ENCODE data around the gene ATP8A2.

The ATP8A2 gene

GRCh38 chr13:25933520-25933919, 561.7 kb downstream of the ATP8A2 start:
- H2AFZ ChIP-seq (ENCODE audit: low read length), result no peak overlapping the region
- H3K36me3 ChIP-seq (replicated peaks; ENCODE audit: insufficient read depth, low read length), result no peaks in the 10 kb centered on the region
- no peak overlapping the region for H3K4me2 ChIP-seq (ENCODE audit: low read depth, low read length)
- no peaks in the 10 kb centered on the region for H4K20me1 ChIP-seq (ENCODE audit: insufficient read depth, low read length)
- no peaks in the 10 kb centered on the region for H3K9me3 ChIP-seq (replicated peaks; ENCODE audit: insufficient read depth, low read length)
- H3K27ac ChIP-seq (ENCODE audit: low read length), result no peak overlapping the region
- H3K4me1 ChIP-seq (ENCODE audit: low read length), result no peaks in the 10 kb centered on the region
- no peak overlapping the region for H3K9ac ChIP-seq (ENCODE audit: low read length)
- no peaks in the 10 kb centered on the region for H3K79me2 ChIP-seq (ENCODE audit: low read length)
- H3K27me3 ChIP-seq (replicated peaks; ENCODE audit: insufficient read depth, low read length), result no peaks in the 10 kb centered on the region
- TF ChIP-seq, protein P1, sequence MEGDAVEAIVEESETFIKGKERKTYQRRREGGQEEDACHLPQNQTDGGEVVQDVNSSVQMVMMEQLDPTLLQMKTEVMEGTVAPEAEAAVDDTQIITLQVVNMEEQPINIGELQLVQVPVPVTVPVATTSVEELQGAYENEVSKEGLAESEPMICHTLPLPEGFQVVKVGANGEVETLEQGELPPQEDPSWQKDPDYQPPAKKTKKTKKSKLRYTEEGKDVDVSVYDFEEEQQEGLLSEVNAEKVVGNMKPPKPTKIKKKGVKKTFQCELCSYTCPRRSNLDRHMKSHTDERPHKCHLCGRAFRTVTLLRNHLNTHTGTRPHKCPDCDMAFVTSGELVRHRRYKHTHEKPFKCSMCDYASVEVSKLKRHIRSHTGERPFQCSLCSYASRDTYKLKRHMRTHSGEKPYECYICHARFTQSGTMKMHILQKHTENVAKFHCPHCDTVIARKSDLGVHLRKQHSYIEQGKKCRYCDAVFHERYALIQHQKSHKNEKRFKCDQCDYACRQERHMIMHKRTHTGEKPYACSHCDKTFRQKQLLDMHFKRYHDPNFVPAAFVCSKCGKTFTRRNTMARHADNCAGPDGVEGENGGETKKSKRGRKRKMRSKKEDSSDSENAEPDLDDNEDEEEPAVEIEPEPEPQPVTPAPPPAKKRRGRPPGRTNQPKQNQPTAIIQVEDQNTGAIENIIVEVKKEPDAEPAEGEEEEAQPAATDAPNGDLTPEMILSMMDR (IDR thresholded peaks at IDR 0.05; ENCODE audit: low read length), result no peak
- TF ChIP-seq EZH2phosphoT487 (IDR thresholded peaks at IDR 0.05; ENCODE audit: low read length) (no peak), EZH2 (optimal IDR thresholded peaks at IDR 0.05; ENCODE audit: low read depth, low read length) (no peak)
- H3K9me2 ChIP-seq (replicated peaks; ENCODE audit: insufficient read depth, low read length), result no peaks in the 10 kb centered on the region
- no peaks in the 10 kb centered on the region for H3F3A ChIP-seq (ENCODE audit: insufficient read depth, low read length)
- no peak overlapping the region for H3K4me3 ChIP-seq (ENCODE audit: low read length)
- DNase-seq, result no peak

DNA sequence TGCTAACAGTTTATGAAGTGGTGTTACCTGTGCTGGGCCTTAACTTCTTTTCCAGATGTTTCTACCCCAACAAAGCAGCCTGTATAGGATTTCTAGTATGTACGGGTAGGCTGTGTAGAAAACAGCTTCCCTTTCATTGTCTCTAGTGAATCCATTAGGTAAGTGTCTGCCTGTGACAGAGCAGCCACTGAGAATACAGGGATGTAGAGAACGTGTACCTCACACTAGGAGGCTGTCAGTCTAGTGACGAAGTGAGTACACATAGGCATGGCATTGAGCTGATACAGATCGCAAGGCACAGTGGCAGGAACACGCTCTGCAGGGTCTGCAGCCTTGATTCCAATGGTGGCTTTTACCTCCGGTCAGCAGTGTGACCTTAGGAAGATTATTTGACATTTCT, 562.4 kb downstream of the ATP8A2 start:
- no peak for DNase-seq
- TF ChIP-seq EZH2phosphoT487 (IDR thresholded peaks at IDR 0.05; ENCODE audit: low read length) (no peak), EZH2 (optimal IDR thresholded peaks at IDR 0.05; ENCODE audit: low read depth, low read length) (no peak)
- TF ChIP-seq, protein P1 (IDR thresholded peaks at IDR 0.05; ENCODE audit: low read length), result no peak
- H3K4me3 ChIP-seq (ENCODE audit: low read length), result no peak overlapping the region
- H3K27ac ChIP-seq (ENCODE audit: low read length), result no peak overlapping the region
- H3K9me3 ChIP-seq (replicated peaks; ENCODE audit: insufficient read depth, low read length), result no peaks in the 10 kb centered on the region
- no peak overlapping the region for H3K4me2 ChIP-seq (ENCODE audit: low read depth, low read length)
- H3K36me3 ChIP-seq (replicated peaks; ENCODE audit: insufficient read depth, low read length), result no peaks in the 10 kb centered on the region
- H3K4me1 ChIP-seq (ENCODE audit: low read length), result no peaks in the 10 kb centered on the region
- H3K79me2 ChIP-seq (ENCODE audit: low read length), result no peaks in the 10 kb centered on the region
- H3K27me3 ChIP-seq (replicated peaks; ENCODE audit: insufficient read depth, low read length), result no peaks in the 10 kb centered on the region
- H3K9me2 ChIP-seq (replicated peaks; ENCODE audit: insufficient read depth, low read length), result no peaks in the 10 kb centered on the region
- H4K20me1 ChIP-seq (ENCODE audit: insufficient read depth, low read length), result no peaks in the 10 kb centered on the region
- no peaks in the 10 kb centered on the region for H3F3A ChIP-seq (ENCODE audit: insufficient read depth, low read length)
- H3K9ac ChIP-seq (ENCODE audit: low read length), result no peak overlapping the region
- H2AFZ ChIP-seq (ENCODE audit: low read length), result no peak overlapping the region

GRCh38 chr13:25939961-25940687, 568.4 kb downstream of the ATP8A2 start:
- H3K9ac ChIP-seq (ENCODE audit: low read length), result no peak overlapping the region
- H3K36me3 ChIP-seq (replicated peaks; ENCODE audit: insufficient read depth, low read length), result no peaks in the 10 kb centered on the region
- no peaks in the 10 kb centered on the region for H3K27me3 ChIP-seq (replicated peaks; ENCODE audit: insufficient read depth, low read length)
- H3K4me2 ChIP-seq (ENCODE audit: low read depth, low read length), result no peak overlapping the region
- H3K4me3 ChIP-seq (ENCODE audit: low read length), result no peak overlapping the region
- no peaks in the 10 kb centered on the region for H3K4me1 ChIP-seq (ENCODE audit: low read length)
- H3K79me2 ChIP-seq (ENCODE audit: low read length), result no peaks in the 10 kb centered on the region
- TF ChIP-seq EZH2phosphoT487 (IDR thresholded peaks at IDR 0.05; ENCODE audit: low read length), result no peak
- no peaks in the 10 kb centered on the region for H3F3A ChIP-seq (ENCODE audit: insufficient read depth, low read length)
- H2AFZ ChIP-seq (ENCODE audit: low read length), result no peak overlapping the region
- H3K9me3 ChIP-seq (replicated peaks; ENCODE audit: insufficient read depth, low read length), result no peaks in the 10 kb centered on the region
- no peak for DNase-seq
- H3K9me2 ChIP-seq (replicated peaks; ENCODE audit: insufficient read depth, low read length), result no peaks in the 10 kb centered on the region
- H3K27ac ChIP-seq (ENCODE audit: low read length), result no peak overlapping the region
- H4K20me1 ChIP-seq (ENCODE audit: insufficient read depth, low read length), result no peaks in the 10 kb centered on the region

DNA sequence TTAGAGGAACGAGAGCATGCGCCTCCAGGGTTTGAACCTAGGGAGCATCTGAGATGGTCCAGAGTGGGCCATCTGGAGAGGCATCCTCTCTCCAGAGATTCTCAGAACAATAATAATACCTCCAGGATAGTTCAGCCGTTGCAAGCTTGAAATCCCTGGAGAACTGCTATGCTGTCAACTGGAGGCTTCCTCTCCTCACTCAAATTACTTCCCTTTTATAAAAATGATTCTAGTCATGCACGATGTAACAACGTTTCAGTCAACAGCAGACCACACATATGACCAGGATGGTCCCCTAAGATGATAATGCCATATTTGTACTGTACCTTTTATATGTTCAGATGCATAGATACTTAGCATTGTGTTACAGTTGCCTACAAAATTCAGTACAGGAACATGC, 571.3 kb downstream of the ATP8A2 start:
- Histone ChIP-seq H3F3A (ENCODE audit: insufficient read depth, low read length) (no peaks in the 10 kb centered on the region), H4K20me1 (ENCODE audit: insufficient read depth, low read length) (no peaks in the 10 kb centered on the region), H2AFZ (ENCODE audit: low read length) (no peak overlapping the region), H3K9me3 (replicated peaks; ENCODE audit: insufficient read depth, low read length) (no peaks in the 10 kb centered on the region), H3K9me2 (replicated peaks; ENCODE audit: insufficient read depth, low read length) (no peaks in the 10 kb centered on the region), H3K4me3 (ENCODE audit: low read length) (no peak overlapping the region), H3K27me3 (replicated peaks; ENCODE audit: insufficient read depth, low read length) (no peaks in the 10 kb centered on the region), H3K79me2 (ENCODE audit: low read length) (no peaks in the 10 kb centered on the region), H3K9ac (ENCODE audit: low read length) (no peak overlapping the region), H3K4me1 (ENCODE audit: low read length) (no peaks in the 10 kb centered on the region), H3K4me2 (ENCODE audit: low read depth, low read length) (no peak overlapping the region), H3K27ac (ENCODE audit: low read length) (no peak overlapping the region), H3K36me3 (replicated peaks; ENCODE audit: insufficient read depth, low read length) (no peaks in the 10 kb centered on the region)
- no peak for DNase-seq
- TF ChIP-seq EZH2 (optimal IDR thresholded peaks at IDR 0.05; ENCODE audit: low read depth, low read length), result no peak
- no peak for TF ChIP-seq EZH2phosphoT487 (IDR thresholded peaks at IDR 0.05; ENCODE audit: low read length)
- TF ChIP-seq, protein P1 (IDR thresholded peaks at IDR 0.05; ENCODE audit: low read length), result no peak

Measured in MM.1S (cell line).